GM19023 (cell line): ENCODE measurements around the gene HLA-G.

ENCODE experiments used
- ATAC-seq: cut with Tn5 transposase; IDR thresholded peaks from one replicate; pipeline ENCODE4 v1.9.1; 2021; ENCODE audit warnings: mild to moderate bottlenecking, moderate library complexity; ENCODE audit not compliant: unreplicated experiment

Gene HLA-G

DNA sequence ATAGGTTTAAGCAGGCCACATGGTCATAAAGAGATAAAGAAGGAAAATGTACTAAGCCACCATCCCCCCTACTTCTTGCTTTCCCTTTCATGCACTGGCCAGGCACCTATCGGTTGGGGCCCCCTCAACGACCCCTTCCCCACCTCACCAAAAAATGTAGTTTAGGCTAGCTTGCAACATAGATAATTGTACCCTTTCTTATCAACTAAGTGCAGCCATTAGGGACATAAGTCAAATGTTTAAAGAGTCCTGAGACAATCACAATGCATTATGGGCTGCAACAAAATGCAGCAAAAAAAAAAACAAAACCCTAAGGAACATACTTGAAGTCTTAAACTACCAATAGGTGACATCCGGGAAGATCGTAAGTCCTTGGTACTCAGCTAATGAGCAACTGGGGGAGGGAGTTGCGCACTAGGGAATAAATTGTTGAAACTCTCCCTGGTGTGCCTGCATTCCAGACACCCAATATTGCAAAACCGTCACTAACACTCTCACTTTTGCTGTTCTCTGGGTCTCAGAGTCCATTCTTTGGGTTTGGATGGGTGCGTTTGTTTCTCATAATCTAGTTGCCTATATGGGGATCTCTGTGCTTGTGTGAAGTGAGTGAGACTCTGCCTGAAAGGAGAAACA, 12.4 kb upstream of the HLA-G start:
- no peak for ATAC-seq

GRCh38 chr6:29816030-29816429, 11.6 kb upstream of the HLA-G start:
- no peak for ATAC-seq

DNA sequence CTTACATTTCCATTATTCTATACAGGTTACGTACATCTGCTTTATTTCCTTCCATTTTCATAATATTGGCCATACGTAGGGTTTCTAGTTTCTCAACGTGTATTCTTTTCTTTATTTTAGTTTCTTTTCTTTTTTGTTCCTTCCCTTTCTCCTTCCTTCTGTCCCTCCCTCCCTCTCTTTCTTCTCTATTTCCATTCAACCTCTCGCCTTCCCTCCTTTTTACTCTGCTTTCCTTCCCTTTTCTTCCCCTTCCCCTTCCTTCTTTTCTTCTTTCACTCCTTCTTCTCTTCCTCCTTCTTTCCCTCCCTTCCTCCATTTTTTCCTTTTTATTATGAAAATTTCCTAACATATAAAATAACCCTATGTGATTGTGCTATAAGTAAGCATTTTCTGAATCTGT, 8.7 kb upstream of the HLA-G start:
- ATAC-seq = no peak

GRCh38 chr6:29824144-29824543, 3.5 kb upstream of the HLA-G start:
- no peak for ATAC-seq

DNA sequence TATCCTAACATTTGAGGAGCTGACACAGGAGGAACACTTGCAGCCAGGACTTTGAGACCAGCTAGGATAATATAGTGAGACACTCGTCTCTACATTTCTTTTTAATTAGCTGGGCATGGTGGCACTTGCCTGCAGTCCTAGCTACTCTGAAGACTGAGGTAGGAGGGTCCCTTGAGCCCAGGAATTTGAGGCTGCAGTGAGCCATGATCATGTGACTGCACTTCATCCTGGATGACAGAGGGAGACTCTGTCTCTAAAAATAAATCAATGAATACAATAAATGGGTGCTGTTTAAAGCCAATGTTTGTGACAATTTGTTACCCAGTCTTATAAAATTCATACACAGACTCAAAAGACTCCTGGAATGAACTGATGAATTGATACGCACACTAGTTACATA, 1.8 kb upstream of the HLA-G start:
- ATAC-seq = no peak

GRCh38 chr6:29826271-29826670, 1.4 kb upstream of the HLA-G start:
- ATAC-seq = no peak

GRCh38 chr6:29828471-29828797, 809 bp downstream of the HLA-G start:
- no peak for ATAC-seq

GRCh38 chr6:29829766-29830165, 2.1 kb downstream of the HLA-G start:
- ATAC-seq = no peak

DNA sequence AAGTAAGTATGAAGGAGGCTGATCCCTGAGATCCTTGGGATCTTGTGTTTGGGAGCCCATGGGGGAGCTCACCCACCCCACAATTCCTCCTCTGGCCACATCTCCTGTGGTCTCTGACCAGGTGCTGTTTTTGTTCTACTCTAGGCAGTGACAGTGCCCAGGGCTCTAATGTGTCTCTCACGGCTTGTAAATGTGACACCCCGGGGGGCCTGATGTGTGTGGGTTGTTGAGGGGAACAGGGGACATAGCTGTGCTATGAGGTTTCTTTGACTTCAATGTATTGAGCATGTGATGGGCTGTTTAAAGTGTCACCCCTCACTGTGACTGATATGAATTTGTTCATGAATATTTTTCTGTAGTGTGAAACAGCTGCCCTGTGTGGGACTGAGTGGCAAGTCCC, 2.8 kb downstream of the HLA-G start:
- ATAC-seq = no peak

- ATAC-seq = no peak
These were observed 4.2 kb downstream of the HLA-G start for GRCh38 chr6:29831776-29832175.

GRCh38 chr6:29834564-29835436, 7.2 kb downstream of the HLA-G start:
- no peak for ATAC-seq

GRCh38 chr6:29839917-29840316, 12.3 kb downstream of the HLA-G start:
- ATAC-seq = no peak

DNA sequence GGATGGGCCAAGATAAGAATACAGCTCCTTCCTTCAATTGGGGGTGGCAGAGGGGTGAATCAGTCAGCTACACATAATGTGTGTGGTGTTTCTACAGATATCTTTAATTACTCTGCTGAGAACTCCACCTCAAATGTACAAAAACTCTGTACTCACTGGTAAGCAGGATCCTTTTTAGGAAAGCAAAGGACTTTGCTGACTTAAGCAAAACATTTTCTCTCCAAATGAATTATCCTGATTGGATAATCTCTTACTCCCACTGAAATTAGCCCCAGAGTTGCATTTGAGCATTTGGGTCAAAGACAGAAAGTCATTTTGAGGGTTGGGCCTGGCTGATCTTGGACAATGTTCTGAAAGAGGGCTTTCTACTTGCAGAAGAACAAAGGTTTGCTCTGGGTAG, 13.4 kb downstream of the HLA-G start:
- ATAC-seq = no peak

DNA sequence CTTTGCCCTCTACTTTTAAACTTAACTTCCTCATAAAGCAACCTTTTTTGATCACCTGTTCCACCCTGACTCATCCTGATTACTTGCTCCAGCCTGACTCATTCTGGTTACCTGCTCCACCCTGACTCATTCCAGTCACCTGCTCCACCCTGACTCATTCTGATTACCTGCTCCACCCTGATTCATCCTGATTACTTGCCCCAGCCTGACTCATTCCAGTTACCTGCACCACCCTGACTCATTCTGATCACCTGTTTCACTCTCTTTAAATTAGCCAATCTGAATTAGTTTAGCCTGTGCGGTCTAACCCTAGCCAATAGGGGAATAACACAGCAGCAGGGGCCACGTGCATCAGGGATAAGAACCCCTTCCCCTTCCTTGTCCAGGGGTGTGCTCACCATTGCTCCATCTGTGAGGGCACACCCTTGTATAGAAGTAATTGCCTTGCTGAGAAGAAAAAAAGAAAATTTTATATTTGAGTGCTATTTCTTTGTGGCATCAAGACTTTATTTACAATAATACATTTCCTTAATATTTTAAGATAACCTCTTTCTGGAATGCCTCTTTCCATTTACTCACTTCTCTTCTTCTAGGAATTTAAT, 17.9 kb downstream of the HLA-G start:
- no peak for ATAC-seq

DNA sequence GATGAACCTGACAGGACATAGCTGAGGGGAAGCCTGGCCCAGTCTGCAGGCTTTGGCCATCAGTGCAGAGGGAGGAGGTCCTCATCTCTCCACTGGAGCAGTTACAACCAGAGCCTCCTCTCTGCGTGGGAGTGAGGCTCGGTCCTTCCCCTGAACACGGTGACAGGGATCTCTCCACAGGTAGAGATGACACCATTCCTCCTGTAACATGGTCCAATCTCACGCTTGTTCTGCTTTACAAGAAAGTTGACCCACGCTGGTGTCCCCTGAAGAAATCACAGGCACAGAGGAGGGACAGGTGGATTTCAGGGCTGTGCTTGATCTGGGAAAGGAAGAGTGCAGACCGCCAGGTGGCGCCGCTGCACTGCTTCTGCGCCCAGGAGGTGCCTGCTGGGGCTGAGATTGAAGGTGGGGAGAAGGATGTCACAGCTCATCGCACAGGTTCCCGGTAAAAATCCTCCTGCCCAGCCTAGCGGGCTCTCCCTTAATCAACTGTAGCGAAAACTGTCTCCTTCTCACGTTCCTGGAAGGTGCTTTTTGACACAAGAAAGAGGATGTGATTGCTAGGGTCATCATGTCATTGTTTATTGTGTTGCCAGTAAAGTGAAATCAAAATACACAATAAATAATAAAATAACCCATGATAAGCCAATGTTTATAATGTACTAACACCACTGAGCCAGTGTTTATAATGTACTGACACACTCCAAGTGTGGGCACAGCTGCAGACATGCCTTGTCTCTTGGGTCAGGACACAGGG, 20.4 kb downstream of the HLA-G start:
- ATAC-seq = peak; percentile 57

DNA sequence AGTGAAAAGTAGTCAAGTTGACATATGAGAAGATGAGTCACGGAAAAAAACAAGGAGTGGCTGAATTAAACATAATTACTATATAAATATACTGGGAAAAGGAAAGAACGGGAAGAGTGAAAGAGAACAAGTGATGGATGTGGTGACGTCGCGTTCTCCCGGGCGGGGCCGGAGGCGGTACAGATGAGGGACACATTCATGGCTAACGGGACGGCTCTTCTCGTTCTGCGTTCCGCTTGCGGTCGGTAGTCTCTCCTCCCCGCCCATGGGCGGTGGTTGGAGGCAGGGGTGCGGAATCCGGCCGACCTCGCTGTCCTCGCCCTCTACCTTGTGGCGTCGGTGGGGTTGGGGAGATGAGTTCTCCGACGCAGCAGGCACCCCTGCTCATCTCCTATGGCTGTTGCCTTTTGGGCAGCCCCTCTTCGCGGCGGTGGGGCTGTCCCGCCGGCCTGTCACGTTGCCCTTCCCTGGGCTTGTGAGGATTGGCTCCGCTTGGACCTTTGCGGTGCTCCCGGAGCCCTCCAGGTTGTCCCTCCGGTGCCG, 22.5 kb downstream of the HLA-G start:
- no peak for ATAC-seq

DNA sequence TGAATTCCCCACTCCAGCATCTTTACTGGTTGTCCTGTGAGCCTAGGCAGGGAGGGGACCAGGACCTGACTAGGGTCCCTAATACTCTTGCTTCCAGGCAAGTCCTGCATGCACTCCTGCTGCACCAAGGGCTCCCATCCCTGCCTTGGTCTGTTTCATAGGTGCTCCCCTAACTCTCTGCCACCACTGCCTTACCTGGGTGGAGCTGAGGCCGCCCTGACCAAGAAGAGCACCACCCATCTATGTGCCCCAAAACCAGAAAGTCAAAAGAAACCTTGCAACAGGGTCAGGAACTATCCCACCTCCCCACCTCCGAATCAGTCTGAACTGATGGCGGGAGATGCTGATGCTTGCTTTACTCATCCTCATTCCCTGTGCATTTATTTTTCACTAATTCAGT, 23.6 kb downstream of the HLA-G start:
- no peak for ATAC-seq

GRCh38 chr6:29853245-29853644, 25.6 kb downstream of the HLA-G start:
- no peak for ATAC-seq

DNA sequence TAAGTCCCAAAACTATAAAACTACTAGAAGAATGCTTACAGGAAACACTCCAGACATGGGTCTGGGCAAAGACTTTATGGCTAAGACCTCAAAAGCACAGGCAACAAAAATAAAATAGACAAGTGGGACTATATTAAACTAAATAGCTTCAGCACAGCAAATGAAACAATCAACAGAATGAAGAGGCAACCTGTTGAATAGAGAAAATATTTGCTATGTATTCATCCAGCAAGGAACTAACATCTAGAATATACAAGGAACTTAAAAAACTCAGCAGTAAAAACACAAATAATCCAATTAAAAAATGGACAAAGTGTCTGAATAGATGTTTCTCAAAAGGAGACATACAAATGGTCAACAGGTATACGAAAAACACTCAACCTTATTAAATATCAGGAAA, 30.4 kb downstream of the HLA-G start:
- ATAC-seq = no peak

DNA sequence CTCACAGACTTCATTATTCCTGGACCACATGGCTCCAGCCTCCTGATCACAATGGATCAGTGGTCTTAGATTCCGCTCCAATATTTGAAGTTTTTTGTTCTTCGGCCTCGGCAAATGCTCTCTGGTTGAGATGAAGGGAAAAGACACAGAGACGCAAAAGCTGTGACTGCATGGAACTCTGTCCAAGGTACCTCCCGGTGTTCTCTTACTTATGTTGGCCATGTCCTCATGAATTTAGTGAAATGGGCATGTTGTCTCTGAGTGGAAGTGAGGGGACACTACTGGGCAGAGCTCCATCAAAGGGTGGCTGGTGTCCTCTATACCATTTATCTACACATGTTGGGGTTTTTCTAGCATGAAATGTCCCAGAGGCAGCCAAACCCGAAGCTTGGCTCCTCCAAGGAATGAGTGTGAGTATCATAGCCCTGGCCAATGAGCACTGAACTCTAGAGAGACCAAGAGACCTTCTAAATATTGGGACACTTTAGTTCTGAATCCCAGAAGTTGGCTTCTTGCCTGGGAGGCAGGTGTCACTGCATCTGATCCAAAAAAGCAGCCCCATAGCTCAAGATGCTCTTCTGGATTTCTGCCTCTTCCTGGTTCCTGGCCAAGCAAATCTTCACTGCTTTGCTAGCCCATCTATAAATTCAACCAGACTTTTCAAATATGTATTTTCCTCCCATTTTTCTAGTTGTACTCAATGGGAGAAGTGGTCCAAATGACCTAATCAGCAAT, 34.1 kb downstream of the HLA-G start:
- no peak for ATAC-seq
